HG03196 (cell line): ENCODE data around the gene NSUN4.
"Not testable (repeated sequence)": the region's sequence is repeated elsewhere in the genome, so short reads cannot be mapped to it uniquely, and the experiment has no call there.

Experiments
- ATAC-seq: cut with Tn5 transposase; IDR thresholded peaks from one replicate; pipeline ENCODE4 v1.9.1; 2021; ENCODE audit not compliant: unreplicated experiment

The NSUN4 gene

GRCh38 chr1:46340404-46341221 lies at the start of gene NSUN4:
TSS of gene NSUN4 (plus strand) at chr1:46340807. CDS start at chr1:46340827, 20 bp downstream.
- ATAC-seq = peak; percentile 75

GRCh38 chr1:46295306-46295705 lies 45.3 kb upstream of the NSUN4 start:
- ATAC-seq = no peak

- ATAC-seq = no peak
These were observed 42.2 kb upstream of the NSUN4 start for GRCh38 chr1:46298387-46298786.

GRCh38 chr1:46300673-46301405 lies 39.8 kb upstream of the NSUN4 start:
- no peak for ATAC-seq

GRCh38 chr1:46301406-46301807 lies 39.2 kb upstream of the NSUN4 start:
- no peak for ATAC-seq

GRCh38 chr1:46301808-46302640 lies 38.6 kb upstream of the NSUN4 start:
- peak; percentile 38 for ATAC-seq

GRCh38 chr1:46302641-46303037 lies 38.0 kb upstream of the NSUN4 start:
- ATAC-seq = peak; percentile 11

- ATAC-seq = peak; percentile 83
These were observed 37.4 kb upstream of the NSUN4 start, which contains the start of the genes LRRC41 and UQCRH for GRCh38 chr1:46303038-46303871. TSS of gene LRRC41 (minus strand) at chr1:46303616. CDS start at chr1:46303322, 294 bp downstream. TSS of gene UQCRH (plus strand) at chr1:46303698. CDS start at chr1:46303767, 69 bp downstream.

GRCh38 chr1:46303872-46304326 lies 36.7 kb upstream of the NSUN4 start:
- ATAC-seq = no peak

GRCh38 chr1:46306159-46306530 lies 34.5 kb upstream of the NSUN4 start:
- ATAC-seq = no peak

- no peak for ATAC-seq
These were observed 31.0 kb upstream of the NSUN4 start for GRCh38 chr1:46309401-46310159.

- no peak for ATAC-seq
These were observed 30.3 kb upstream of the NSUN4 start for GRCh38 chr1:46310321-46310720.

GRCh38 chr1:46315669-46316403 lies 24.8 kb upstream of the NSUN4 start:
- ATAC-seq = no peak

- no peak for ATAC-seq
These were observed 23.3 kb upstream of the NSUN4 start for GRCh38 chr1:46317323-46317722.

- ATAC-seq = not testable (repeated sequence)
These were observed 21.3 kb upstream of the NSUN4 start for GRCh38 chr1:46319301-46319700.

GRCh38 chr1:46319960-46320914 lies 20.4 kb upstream of the NSUN4 start:
- ATAC-seq = not testable (repeated sequence)

GRCh38 chr1:46322191-46322590 lies 18.4 kb upstream of the NSUN4 start:
- not testable (repeated sequence) for ATAC-seq
